ENCODE data around the gene TUT4. TPM values are rescaled to one million over a fixed set of nuclear protein-coding genes. Genes with fewer than 3 reads are reported as not detected.

TUT4 gene
- total and polyA plus RNA-seq, 2 of the 4 experiments (the other 2 are of a cell fraction), result 10.9 to 40.0 TPM

GRCh38 chr1:52562766-52563165, 9.9 kb upstream of the TUT4 start:
- H3K36me3 ChIP-seq (ENCODE audit: control insufficient read depth, insufficient read depth, low read length), result no peaks in the 10 kb centered on the region
- H3K27me3 ChIP-seq (ENCODE audit: control insufficient read depth, insufficient read depth, low read length), result no peaks in the 10 kb centered on the region; the same call in 1 of the 2 replicates
- no peak overlapping the region for H3K56ac ChIP-seq (ENCODE audit: extremely low read depth, insufficient read depth, low read length)
- in situ Hi-C loops (cut with MboI; ENCODE audit: low sequenced_read_pairs), result no loop called here
- no CpG with 5 or more reads among the region's 3 CpGs for WGBS, 2 experiments (ENCODE audit: extremely low coverage in 2 of 2, insufficient read length in 1 of 2)
- TF ChIP-seq, protein P1, sequence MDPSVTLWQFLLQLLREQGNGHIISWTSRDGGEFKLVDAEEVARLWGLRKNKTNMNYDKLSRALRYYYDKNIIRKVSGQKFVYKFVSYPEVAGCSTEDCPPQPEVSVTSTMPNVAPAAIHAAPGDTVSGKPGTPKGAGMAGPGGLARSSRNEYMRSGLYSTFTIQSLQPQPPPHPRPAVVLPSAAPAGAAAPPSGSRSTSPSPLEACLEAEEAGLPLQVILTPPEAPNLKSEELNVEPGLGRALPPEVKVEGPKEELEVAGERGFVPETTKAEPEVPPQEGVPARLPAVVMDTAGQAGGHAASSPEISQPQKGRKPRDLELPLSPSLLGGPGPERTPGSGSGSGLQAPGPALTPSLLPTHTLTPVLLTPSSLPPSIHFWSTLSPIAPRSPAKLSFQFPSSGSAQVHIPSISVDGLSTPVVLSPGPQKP (IDR thresholded peaks at IDR 0.05; ENCODE audit: borderline replicate concordance, low read depth, low read length), result no peak
- TF ChIP-seq RAD21 (IDR thresholded peaks at IDR 0.05; ENCODE audit: low read length) (no peak), NFE2L2 (IDR thresholded peaks at IDR 0.05; ENCODE audit: low read depth, low read length) (no peak)
- H3K9ac ChIP-seq (ENCODE audit: low read depth, low read length), result no peak overlapping the region
- H4K20me1 ChIP-seq (ENCODE audit: insufficient read depth, low read length), result no peaks in the 10 kb centered on the region
- no peak overlapping the region for H2BK20ac ChIP-seq (ENCODE audit: low read depth, low read length)
- no peaks in the 10 kb centered on the region for H3K9me1 ChIP-seq (ENCODE audit: insufficient read depth, low read length)
- dilution Hi-C loops (cut with HindIII; ENCODE audit: low sequenced_read_pairs, unreplicated experiment), result no loop called here
- H3K23ac ChIP-seq (ENCODE audit: low read depth, low read length), result no peak overlapping the region
- no peak overlapping the region for H3K4me3 ChIP-seq (ENCODE audit: insufficient read depth, low read depth, low read length)
- no TSS peak for BruUV-seq (replicated peaks)
- POLR2A ChIA-PET (ENCODE audit: unreplicated experiment), result no interaction called here
- no peak overlapping the region for H3K27ac ChIP-seq (ENCODE audit: insufficient read depth, low read length)
- H2BK120ac ChIP-seq (ENCODE audit: low read depth, low read length), result no peak overlapping the region
- intact Hi-C loops (cut with micrococcal nuclease), result no loop called here
- DNase-seq (no peak), ATAC-seq (ENCODE audit: low read depth) (no peak)
- H3K18ac ChIP-seq (ENCODE audit: low read depth, low read length), result no peak overlapping the region
- H2BK15ac ChIP-seq (ENCODE audit: low read depth, low read length), result no peak overlapping the region
- no peak overlapping the region for H2AK9ac ChIP-seq (replicated peaks; ENCODE audit: low read depth, low read length, poor library complexity)
- H4K5ac ChIP-seq (ENCODE audit: low read depth, low read length), result no peak overlapping the region
- no peaks in the 10 kb centered on the region for H3K4me1 ChIP-seq (ENCODE audit: control insufficient read depth, insufficient read depth, low read length)
- no peak overlapping the region for H3K4me2 ChIP-seq (ENCODE audit: low read depth, low read length)
- H3K4ac ChIP-seq (ENCODE audit: low read depth, low read length), result no peak overlapping the region
- no peaks in the 10 kb centered on the region for H3K9me3 ChIP-seq (ENCODE audit: control insufficient read depth, insufficient read depth, low read length)
- H3K14ac ChIP-seq (replicated peaks; ENCODE audit: low read depth, low read length), result no peak overlapping the region
- H3K79me1 ChIP-seq (ENCODE audit: low read depth in 1 of 2, low read length in 2 of 2), result no peaks in the 10 kb centered on the region
- H2BK5ac ChIP-seq (ENCODE audit: low read depth, low read length, poor library complexity, severe bottlenecking), result no peak overlapping the region
- no peak overlapping the region for H2AFZ ChIP-seq (replicated peaks; ENCODE audit: low read length, poor library complexity)
- no peak overlapping the region for H2AK5ac ChIP-seq (ENCODE audit: low read depth, low read length)
- CTCF ChIA-PET, result no interaction called here
- no peak overlapping the region for H4K91ac ChIP-seq (ENCODE audit: insufficient read depth, low read depth, low read length)
- H4K8ac ChIP-seq (ENCODE audit: low read depth in 2 of 2, low read length in 2 of 2), result no peak overlapping the region
